ENCODE measurements around the gene HRAS.
A peak's percentile ranks its signal among the peaks of the same experiment; 100 is the strongest.

The HRAS gene

DNA sequence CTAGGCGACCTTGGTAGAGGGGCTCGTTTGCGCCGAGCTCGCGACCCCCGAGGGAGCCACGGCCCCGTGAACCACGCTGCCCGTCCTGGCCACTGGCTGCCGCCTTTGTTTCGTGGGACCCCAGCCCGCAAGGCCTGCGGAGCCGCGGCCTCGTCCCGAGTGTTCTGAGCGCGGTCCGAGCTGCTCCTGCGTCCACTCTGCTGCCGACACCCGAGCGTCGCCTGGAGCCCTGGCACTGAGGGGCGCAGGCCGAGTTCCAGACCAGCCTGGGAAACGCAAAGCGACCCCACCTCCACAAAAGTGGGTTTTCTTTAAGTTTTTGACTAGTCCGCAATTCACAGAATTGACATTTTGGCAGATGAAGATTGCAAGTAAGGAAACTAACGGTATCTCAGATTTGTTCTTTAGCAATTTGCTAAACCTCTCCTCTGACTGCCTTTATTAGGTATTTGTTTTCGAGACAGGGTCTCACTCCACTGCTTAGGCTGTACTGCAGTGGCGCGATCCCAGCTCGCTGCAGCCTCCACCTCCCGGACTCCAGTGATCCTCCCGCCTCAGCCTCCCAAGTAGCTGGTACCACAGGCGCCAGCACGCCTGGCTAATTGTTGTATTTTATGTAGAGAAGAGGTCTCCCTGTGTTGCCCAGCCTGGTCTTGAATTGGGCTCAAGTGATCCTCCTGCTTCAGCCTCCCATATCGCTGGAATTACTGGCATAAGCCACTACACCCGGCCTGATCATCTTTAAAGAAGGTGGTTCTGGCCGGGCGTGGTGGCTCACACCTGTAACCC, 27.5 kb downstream of the HRAS start:
- no peak for DNase-seq (ENCODE audit: low read depth in 2 of 2)

DNA sequence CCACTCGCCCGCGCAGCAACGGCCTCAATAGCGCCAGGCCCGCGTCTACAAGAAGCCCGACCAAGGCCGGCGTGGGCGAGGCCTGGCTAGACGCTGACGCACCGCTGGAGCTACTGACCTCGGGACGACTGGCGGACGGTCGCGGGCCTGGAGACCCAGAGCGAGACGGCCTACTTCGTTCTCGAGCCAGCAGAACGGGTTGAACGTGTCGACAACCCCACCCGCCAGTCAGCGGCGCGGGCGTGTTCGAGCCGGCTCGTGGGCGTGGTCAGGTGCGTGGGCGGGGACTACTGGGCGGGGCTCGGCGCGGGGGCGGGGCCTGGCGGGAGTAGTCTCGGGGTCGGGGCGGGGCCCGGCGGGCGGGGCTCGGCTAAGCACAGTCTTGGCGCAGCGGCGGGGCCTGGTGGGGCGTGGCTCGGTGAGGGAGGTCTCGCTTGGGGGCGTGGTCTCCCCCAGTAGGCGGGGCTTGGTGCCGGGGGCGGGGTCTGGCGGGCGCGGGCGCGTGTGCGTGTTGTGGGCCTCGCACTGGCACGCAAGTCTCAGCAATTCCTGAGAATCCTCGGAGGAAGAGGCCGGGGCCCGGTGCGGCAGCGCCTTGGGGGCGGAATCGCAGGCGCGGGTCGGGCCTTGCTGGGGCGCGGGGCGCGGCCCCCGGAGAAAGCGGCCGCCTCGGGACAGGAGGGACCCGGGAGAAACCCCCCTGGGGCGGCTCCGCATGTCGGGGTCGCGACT, 28.2 kb downstream of the HRAS start, which contains the start of gene RNH1:
Gene RNH1 (minus strand): TSS at position 248 of the 732 bp plus-strand sequence. CDS start 5,080 bp downstream, outside the sequence.
- DNase-seq (ENCODE audit: low read depth in 2 of 2), result peak; percentile 98 to 99

DNA sequence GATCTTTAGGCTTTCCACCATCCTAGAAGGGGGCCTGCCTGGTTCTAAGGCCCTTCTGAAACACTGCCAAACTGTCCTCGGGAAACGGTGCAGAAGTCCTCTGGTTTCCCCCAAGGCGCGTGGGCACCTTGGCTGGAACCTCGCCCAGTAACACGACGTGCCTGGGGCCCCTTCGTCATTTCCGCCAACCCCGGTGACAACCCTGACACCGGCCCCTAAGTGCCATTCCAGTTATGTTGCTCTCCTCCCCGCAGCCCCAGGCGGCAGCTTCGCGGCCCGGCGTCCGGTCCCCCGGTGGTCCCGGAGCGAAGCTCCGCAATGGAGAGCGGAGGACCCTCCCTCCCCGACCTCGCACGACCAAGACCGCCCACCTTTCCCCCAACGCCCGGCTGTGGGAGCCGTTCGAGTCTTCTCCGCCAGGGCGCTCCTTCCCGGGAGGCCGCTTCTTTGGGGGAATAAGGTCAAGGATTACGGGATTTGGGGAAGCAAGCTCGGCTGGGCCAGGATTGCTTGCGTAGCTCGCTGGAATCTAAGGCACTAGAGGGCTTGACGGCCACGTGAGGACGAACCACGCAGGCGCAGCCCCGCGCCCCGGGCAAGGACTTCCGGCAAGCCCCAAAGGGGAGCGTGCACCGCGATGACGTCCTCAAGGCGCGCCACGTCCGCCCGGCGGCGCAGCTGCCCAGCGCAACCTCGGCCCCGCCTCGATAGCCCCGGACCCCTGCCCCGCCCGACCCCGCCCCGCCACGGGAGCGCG, 29.0 kb downstream of the HRAS start:
- DNase-seq (ENCODE audit: low read depth in 2 of 2), result peak; percentile 92 to 98

DNA sequence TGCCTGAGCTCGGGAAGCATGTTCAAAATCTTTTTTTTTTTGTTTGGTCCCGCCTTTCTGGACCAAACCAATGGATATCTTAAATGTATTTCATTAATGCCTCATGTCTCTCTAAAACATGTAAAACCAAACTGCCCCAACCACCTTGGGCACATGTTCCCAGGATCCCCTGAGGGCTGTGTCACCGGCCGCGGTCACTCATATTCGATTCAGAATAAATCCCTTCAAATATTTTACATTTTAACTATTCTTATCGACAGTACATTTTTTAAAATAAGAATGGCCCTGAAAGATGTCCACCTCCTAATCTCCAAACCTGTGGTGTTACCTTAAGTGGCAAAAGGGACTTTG, 30.4 kb downstream of the HRAS start:
- no peak for DNase-seq (ENCODE audit: low read depth in 2 of 2)

DNA sequence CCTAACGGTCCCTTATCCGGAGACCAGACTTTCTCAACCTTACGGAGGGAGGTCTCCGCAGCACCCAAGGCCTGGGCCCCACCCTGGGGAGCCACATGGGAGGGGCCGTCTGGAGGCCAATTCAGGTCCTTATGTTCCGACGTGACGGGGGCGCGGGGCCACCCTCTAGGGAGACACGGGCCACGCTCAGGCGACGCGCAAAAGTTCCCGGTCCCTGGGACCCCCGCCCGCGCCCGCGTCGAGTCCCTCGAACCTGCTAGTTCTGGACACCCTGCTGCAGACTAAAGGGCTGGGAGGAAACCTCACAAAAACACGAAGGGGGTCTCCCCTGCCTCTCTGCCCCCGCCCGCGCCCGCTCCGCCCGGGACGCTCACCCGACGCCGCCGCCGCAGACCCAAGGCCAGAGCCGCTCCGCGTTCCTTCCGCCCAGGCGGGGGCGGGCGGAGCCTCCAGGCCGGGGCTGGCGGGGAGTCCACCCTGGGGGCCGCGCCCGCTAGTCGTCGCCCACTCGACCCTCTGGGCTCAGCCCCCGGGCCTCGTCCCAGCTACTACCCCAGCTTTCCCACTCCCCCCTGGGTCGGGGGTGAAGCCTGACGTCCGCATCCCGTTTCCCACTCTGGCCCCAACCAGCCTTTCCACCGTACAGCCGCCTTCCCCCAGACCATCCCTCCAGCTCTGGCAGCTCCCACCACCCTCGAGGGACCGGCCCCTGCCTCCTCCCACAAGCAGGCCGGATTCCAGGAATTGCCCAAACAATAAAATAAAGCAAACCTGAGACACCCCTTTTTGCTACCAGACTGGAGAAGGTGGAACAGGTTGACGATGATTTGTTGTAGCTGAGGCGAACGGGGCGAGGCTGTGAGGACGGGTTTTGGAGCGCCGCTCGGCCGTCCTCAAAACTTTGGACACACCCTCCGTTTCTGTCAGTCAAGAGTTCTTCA, 31.1 kb downstream of the HRAS start:
- DNase-seq (ENCODE audit: low read depth in 2 of 2), result no peak

DNA sequence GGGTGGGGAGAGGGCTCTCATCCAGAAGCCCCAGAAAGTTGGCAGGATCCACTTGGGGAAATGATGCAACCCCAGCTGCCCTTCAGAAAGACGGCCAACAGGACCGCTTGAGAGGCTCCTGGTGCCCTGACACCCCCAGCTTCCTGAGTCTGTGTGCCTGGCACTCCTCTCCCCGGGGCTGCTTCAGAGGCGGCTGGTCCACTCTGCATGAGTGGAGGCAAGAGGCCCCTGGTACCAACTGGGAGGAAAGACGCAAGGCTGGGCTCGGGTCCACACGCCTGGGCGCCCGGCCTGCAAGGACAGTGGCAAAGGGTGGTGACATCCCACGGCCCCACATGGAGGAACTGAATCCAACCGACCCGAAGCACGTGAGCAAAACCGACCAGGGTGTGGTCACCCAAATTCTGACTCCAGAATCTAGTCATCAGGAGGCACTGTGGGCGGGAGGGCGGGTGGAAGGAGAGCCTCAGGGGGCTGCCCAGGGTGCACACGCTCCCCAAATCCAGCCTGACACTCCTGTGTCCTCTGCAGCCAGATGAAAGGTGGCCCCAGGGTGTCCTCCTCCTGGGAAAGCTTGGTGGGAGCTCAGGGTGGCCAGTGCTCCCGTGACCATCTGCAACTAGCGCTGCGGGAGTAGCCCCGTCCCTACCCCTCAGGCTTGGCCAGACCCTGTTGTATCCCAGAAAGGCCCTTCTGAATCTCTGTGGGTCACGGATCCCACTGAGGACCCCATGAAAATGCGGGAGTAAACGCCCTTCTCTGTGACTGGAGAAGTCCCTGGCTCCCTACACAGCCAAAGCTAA, 32.0 kb downstream of the HRAS start:
- DNase-seq (ENCODE audit: low read depth in 2 of 2), result no peak

DNA sequence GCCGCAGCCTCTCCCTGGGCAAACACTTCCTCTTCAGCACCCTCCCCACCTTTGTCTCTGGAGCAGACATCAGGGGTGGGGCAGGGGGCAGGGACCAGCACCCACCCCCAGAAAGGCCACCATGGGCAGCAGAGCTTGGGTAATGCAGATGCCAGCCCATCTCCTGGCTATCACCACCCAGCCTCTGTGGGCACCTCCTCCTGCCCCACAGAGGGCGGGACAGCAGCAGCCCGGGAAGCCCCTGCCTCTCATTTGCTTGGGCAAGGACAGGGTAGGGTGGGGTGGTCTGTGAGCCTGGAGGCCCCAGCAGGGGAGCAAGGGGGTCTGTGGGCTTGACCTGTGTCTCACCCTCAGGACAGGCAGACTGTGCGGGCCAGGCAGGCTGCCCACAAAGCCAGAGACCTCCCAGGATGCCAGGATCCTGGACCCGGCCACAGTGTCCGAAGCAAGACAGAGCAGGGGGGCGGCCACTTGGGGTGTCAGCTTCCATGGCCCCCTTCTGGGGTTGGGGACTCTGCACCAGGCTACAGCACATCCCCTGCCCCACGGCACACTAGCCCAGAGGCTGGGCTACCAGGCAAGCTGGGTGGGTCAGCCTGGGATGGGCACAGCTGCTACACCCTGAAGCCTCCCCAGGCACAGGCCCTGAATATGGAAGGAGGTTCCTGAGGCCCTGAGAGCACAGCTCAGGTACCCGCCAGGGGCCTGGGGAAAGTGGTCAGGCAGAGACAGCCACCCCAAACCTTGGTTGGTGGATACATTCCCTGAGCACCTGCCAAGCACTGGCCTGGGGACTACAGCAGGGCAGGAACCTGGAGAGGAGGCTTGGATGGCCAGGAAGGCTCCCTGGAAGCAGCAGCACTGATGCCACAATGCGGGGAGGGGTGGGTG, 32.8 kb downstream of the HRAS start:
- no peak for DNase-seq (ENCODE audit: low read depth in 2 of 2)

DNA sequence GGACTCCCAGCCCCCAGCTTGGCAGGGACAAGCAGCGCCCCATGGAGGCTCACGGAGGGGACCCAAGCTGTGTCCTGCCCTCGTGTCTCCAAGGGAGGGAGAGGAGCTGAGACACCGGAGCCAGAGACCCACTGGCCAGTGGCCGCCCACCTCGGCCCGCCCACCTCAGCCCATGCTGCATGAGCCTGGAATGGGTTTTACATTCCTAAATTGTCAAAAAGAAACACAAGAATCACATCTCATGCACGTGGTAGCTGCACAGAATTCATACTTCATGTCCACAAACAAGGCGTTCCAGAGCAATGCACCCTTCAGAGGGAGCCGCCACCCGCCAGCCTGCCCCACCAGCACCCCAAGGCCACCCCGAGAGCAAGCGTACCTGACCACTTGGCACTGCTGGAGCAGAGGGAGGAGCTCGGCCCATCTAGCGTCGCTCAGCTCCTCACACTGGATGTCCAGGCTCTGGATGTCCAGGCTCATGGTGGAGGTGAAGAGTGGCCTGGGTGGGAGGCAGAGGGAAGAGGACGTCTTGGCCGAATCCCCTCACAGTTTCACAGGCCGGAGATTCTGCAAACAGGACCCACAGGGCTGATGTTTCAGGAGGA, 33.6 kb downstream of the HRAS start:
- no peak for DNase-seq (ENCODE audit: low read depth in 2 of 2)

DNA sequence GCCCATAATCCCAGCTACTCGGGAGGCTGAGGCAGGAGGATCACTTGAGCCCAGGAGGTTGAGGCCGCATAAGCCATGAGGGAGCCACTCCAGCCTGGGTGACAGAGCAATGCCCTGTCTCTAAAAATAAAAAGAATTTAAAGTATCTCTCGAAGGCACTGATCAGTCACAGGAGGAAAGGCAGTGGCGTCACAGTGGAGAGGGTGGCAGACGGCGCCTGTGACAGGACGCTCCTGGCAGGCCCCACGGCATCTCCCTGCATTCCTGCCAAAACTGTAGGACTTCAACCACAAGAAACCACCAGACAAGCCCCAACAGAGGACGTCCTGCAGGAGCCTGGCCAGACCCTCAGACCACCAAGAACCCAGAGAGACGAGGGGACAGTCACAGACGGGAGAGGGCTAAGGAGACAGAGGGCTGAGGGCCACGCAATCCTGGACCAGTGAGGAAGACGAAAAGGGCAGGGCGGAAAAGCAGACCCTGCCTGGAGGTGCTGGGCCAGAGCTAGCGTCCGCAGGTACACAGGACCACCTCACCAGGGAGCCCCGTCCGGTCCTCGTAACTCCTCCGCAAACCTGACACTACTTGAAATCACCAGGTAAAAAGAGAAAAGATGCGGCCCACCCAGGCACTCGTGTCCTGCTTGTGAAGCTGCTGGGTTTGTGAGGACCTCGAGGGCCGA, 34.2 kb downstream of the HRAS start:
- DNase-seq (ENCODE audit: low read depth in 2 of 2), result no peak

DNA sequence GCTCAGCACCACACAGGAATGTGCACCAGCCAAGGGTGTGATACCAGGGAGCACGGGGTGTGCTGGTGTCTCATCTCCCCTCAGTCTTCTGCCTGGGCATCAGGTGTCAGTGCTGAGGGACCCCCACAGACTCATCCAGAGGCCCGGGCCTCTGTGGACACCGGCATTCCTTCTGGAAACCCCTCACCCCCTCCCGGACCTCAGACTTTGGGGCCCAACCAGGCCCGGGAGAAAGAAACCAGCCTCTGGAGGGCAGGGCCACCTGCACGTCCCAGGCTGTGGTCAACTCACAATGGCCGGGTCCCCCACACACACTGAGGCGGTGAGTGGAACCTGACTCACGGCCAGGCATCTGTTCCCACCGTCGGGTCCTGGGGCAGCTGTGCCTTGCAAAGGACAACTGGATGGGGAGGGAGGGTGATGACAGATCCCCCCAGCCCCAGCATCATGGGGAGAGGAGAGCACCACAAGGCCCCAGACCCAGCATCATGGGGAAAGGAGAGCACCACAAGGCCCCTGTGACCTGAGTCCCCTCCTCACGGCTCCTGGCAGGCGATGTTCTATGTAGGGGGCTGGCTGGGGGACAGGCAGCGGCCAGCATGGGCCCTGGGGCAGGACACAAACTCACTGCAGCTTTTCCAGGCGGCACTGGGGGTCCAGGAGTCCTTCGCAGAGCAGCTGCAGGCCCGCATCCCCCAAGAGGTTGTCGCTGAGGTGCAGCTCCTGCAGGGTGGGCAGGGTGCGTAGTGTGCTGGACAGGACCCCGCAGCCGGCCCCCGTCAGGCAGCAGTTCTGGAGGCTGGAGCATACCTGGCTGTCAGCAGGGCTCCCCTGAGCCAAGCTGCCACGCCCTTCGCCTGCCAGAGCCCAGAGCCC, 35.9 kb downstream of the HRAS start:
- no peak for DNase-seq (ENCODE audit: low read depth in 2 of 2)

DNA sequence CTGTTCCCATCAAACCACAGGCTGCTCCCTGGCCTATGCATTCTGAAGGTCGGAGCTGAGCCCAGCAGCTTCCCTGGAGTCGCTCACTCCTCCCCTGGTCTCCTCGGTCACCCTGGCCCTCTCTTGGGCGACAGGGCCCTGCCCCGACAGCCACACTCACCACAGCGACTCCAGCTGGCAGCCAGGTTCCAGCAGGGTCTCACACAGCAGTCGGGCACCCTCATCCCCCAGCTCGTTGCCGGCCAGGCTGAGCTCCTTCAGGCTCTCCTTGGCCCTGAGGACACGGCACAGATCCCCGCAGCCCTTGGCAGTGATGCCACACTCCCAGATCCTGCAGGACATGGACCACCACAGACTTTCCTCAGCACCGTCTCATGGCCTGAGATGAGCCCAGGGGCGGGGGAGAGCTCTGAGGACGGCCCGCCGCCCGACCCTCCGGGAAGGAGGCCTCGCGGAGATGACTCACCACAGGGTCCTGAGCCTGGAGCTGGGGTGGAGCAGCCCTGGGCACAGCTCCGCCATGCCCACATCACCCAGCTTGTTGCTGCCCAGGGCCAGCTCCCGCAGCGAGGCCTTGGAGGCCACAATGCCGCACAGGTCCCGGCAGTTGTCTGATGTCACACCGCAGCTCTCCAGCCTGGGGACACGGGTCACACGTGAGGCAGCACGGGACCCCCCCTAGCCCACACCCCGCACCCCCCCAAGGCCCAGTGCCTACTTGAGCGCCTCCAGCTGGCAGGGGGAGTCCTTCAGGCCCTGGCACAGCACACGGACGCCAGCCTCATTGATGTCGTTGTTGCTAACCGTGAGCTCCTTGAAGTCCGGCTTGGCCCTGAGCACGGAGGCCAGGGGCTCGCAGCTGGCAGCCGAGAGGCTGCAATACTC, 36.8 kb downstream of the HRAS start:
- no peak for DNase-seq (ENCODE audit: low read depth in 2 of 2)

DNA sequence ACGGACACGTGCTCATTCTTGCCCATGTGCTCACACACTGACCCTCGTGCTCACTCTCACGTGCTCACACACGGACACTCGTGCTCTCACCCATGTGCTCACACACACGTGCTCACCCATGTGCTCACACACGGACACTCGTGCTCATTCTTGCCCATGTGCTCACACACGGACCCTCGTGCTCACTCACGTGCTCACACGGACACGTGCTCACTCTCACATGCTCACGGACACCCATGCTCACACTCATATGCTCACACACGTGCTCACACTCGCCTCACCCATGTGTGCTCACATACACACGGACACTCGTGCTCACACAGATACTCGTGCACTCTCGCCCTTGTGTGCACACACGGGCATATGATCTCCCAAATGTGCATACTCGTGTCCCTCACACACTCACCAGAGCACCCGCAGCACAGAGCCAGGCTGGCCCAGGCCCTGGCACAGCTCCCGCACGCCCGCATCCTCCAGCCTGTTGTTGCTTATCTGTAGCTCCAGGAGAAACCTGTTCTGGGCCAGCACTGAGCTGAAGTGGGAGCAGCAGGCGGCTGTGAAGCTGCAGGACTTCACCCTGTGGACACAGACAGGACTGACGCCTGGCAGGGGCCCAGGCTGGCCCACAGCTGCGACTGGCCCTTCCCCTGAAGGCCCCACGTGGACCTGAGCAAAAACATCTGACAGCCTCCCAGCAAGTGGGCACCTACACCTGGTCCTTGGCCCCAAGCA, 37.6 kb downstream of the HRAS start:
- DNase-seq (ENCODE audit: low read depth in 2 of 2), result no peak

DNA sequence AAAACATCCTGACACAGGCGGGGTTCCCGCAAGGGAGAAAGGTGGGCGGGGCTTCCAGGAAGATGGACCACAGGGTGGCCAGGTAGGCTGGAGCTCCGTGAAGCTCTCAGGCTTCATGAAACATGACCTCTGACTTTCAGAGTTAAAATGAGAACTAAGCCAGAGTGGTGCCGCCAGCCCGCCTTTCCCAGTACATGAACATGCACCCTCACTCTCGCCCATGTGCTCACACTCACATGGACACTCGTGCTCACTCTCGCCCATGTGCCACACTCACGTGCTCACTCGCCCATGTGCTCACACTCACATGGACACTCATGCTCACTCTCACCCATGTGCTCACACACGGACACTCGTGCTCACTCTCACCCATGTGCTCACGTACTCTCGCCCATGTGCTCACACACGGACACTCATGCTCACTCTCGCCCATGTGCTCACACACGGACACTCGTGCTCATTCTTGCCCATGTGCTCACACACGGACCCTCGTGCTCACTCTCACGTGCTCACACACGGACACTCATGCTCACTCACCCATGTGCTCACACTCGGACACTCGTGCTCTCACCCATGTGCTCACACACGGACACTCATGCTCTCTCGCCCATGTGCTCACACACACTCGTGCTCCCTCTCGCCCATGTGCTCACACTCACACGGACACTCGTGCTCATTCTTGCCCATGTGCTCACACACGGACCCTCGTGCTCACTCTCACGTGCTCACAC, 38.4 kb downstream of the HRAS start:
- no peak for DNase-seq (ENCODE audit: low read depth in 2 of 2)

DNA sequence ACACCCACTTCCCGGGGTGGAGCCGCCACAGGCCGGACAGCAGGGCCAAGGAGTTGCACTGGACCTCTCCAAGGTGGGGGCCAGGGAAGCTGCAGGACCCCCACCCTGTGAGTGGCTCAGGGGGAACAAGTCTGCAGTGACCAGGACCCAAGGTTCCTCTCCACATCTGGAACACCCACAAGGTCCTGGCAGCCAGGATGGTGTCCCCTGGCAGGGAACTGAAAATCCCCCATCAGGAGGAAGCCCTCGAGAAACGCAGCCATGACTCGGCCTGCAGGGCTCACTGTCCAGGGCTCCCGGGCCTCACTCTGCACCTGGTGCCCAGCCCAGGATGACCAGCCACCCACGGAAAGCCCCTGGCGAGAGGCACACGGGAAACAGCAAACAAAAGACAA, 39.8 kb downstream of the HRAS start:
- no peak for DNase-seq (ENCODE audit: low read depth in 2 of 2)
